Measurements from ENCODE around the gene CTBP1.

DNA sequence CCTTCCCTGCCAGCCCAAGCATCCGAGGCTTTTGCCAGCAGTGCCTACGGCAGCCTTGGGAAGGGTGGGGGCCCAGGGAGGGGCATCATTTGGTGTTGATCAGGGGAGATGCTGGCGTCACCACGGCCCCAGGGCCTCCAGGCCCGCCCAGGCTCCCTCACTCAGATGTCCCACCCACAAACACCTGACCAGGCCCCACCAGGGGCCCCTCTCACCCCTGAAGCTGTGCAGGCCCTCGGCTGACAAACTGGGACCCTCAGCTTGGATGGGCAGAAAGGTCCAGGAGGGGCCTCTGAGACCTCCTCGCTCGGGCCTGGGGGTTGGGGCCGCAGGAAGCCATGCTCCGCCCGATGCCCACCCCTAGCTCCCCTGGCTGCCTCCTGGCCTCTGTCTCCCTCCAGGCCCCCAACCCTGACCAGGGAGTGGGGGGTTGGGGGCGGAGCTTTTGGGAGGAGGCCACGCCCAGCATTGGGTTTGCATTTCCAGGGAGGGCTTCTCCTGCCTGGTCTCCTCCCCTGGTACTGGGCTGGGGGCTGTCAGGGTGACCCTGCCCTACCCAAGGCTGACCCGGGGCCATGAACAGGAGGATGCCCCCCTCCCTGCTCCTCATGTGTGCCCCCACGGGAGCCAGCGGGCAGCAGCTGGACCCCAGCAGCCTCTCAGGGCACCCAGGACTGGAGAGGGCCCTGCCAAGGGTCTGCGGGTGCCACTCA is 43.2 kb downstream of the CTBP1 start:
- TF ChIP-seq, protein P1, sequence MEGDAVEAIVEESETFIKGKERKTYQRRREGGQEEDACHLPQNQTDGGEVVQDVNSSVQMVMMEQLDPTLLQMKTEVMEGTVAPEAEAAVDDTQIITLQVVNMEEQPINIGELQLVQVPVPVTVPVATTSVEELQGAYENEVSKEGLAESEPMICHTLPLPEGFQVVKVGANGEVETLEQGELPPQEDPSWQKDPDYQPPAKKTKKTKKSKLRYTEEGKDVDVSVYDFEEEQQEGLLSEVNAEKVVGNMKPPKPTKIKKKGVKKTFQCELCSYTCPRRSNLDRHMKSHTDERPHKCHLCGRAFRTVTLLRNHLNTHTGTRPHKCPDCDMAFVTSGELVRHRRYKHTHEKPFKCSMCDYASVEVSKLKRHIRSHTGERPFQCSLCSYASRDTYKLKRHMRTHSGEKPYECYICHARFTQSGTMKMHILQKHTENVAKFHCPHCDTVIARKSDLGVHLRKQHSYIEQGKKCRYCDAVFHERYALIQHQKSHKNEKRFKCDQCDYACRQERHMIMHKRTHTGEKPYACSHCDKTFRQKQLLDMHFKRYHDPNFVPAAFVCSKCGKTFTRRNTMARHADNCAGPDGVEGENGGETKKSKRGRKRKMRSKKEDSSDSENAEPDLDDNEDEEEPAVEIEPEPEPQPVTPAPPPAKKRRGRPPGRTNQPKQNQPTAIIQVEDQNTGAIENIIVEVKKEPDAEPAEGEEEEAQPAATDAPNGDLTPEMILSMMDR (IDR thresholded peaks at IDR 0.05; ENCODE audit: low read depth, low read length) = no peak
- TF ChIP-seq POLR2A (IDR thresholded peaks at IDR 0.05; ENCODE audit: extremely low read depth, insufficient read length) (no peak), MYC (IDR thresholded peaks at IDR 0.05; ENCODE audit: low read depth, low read length) (no peak)
- TF ChIP-seq, protein P2, sequence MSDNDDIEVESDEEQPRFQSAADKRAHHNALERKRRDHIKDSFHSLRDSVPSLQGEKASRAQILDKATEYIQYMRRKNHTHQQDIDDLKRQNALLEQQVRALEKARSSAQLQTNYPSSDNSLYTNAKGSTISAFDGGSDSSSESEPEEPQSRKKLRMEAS (IDR thresholded peaks at IDR 0.05; ENCODE audit: low read depth, low read length) = no peak

Measured in NB4 (cell line).